ENCODE measurements around the gene RBM3.

RBM3 gene

DNA sequence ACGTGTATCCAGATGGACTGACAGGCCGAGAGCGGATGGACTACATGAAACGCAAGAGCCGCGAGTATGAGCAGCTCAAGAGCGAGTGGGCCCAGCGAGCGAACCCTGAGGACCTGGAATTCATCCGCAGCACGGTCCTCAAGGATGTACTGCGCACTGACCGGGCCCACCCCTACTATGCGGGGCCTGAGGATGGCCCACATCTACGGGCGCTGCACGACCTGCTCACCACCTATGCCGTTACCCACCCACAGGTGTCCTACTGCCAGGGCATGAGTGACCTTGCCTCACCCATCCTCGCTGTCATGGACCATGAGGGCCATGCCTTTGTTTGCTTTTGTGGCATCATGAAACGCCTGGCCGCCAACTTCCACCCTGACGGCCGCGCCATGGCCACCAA lies 14.6 kb upstream of the RBM3 start:
- TF ChIP-seq, protein P1, sequence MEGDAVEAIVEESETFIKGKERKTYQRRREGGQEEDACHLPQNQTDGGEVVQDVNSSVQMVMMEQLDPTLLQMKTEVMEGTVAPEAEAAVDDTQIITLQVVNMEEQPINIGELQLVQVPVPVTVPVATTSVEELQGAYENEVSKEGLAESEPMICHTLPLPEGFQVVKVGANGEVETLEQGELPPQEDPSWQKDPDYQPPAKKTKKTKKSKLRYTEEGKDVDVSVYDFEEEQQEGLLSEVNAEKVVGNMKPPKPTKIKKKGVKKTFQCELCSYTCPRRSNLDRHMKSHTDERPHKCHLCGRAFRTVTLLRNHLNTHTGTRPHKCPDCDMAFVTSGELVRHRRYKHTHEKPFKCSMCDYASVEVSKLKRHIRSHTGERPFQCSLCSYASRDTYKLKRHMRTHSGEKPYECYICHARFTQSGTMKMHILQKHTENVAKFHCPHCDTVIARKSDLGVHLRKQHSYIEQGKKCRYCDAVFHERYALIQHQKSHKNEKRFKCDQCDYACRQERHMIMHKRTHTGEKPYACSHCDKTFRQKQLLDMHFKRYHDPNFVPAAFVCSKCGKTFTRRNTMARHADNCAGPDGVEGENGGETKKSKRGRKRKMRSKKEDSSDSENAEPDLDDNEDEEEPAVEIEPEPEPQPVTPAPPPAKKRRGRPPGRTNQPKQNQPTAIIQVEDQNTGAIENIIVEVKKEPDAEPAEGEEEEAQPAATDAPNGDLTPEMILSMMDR (IDR thresholded peaks at IDR 0.05; ENCODE audit: low read depth, low read length, missing control alignments): no peak

DNA sequence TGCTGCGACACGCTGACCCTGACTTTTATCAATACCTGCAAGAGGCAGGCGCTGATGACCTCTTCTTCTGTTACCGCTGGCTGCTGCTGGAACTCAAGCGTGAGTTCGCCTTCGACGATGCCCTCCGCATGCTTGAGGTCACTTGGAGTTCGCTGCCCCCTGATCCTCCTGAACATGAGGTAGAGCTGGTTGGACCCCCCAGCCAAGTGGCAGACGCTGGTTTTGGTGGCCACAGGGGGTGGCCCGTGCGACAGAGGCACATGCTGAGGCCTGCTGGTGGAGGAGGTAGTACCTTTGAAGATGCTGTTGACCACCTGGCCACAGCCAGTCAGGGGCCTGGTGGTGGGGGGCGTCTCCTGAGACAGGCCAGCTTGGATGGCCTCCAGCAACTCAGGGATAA lies 14.2 kb upstream of the RBM3 start:
- no peak overlapping the region for H3K4me3 ChIP-seq (ENCODE audit: low read depth, low read length)
- no peak for DNase-seq (ENCODE audit: low read depth)
- TF ChIP-seq, protein P1 (IDR thresholded peaks at IDR 0.05; ENCODE audit: low read depth, low read length, missing control alignments): no peak

More for the DNA sequence above, 14.6 kb upstream of the RBM3 start:
- no peak overlapping the region for H3K4me3 ChIP-seq (ENCODE audit: low read depth, low read length)
- DNase-seq (ENCODE audit: low read depth): no peak

DNA sequence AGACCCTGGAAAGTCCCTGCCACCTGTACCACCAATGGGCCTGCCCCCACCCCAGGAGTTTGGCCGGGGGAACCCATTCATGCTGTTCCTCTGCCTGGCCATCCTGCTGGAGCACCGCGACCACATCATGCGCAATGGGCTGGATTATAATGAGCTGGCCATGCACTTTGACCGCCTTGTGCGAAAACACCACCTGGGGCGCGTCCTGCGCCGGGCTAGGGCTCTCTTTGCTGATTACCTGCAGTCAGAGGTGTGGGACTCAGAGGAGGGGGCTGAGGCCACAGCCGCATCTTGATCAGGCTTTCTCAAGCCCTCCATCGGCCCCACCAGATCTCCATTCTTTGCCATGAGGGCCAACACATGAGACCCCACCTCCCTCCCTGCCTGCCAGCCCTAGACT lies 13.6 kb upstream of the RBM3 start:
- no peak for DNase-seq (ENCODE audit: low read depth)

DNA sequence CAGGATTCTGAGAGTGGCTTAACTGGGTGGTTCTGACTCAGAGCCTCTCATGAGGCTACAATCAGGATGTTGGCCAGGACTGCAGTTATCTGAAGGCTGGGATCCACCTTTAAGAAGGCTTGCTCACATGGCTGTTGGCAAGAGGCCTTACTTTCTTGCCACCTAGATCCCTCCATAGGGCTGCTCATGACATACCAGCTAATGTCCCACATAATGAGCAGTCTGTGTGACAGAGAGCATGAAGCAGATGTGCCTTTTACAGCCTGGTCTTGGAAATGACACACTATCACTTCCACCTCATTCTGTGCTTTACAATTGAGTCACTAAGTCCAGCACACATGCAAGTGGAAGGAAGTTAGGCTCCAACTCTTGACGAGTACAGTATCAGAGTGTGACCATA lies 4.3 kb upstream of the RBM3 start:
- peak; percentile 55 for DNase-seq (ENCODE audit: low read depth)
- TF ChIP-seq, protein P1 (IDR thresholded peaks at IDR 0.05; ENCODE audit: low read depth, low read length, missing control alignments): no peak
- no peak overlapping the region for H3K4me3 ChIP-seq (ENCODE audit: low read depth, low read length)

More for the DNA sequence above, 13.6 kb upstream of the RBM3 start:
- TF ChIP-seq, protein P1 (IDR thresholded peaks at IDR 0.05; ENCODE audit: low read depth, low read length, missing control alignments): no peak
- H3K4me3 ChIP-seq (ENCODE audit: low read depth, low read length): no peak overlapping the region

DNA sequence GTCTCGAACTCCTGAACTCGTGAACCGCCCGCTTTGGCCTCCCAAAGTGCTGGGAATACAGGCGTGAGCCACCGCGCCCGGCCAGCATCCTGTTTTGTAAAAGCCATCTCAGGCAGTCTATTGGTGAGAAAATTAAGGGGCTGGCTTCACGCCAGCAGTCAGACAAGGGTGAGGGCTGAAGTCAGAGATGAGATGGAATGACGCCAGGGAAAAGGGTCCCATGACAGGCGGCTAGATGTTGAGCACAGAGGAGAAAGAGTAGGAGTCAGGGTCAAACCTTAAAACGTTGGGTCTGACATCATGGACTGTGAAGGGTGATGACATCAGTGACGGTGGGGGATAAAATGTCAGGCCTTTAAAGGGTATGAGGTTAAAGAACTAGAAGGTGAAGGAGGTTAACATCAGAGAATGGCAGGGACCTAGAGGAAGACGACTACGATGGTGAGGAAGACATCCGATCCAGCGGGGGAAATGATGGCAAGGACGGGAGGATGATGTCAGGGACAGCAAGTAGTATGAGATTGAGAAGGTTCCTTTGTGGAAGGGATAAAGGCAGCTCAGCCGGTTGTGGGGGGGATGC lies 504 bp upstream of the RBM3 start:
- TF ChIP-seq, protein P1 (IDR thresholded peaks at IDR 0.05; ENCODE audit: low read depth, low read length, missing control alignments): no peak
- DNase-seq (ENCODE audit: low read depth): no peak

DNA sequence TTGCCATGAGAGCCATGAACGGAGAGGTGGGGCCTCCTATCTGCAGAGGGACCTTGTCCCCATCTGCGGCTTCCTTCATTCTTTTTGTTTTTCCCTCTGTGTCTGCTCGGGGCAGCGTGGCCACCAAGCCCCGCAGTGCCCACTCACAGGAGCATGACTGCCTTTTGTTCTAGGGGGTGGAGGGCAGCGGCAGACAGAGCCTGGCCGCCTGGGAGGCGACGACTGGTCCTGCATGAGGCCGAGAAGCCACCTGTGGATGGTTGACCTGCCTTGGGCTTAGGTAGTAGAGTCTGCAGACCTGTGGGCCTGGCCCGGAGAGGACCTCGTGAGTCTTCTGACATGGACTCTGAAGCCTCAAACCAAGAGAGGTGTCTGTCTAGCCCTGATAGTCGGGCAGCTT lies 1.4 kb downstream of the RBM3 start:
- DNase-seq (ENCODE audit: low read depth): no peak
- H3K4me3 ChIP-seq (ENCODE audit: low read depth, low read length): peak overlapping the region; percentile 90
- TF ChIP-seq, protein P1 (IDR thresholded peaks at IDR 0.05; ENCODE audit: low read depth, low read length, missing control alignments): no peak

More for the DNA sequence above, 504 bp upstream of the RBM3 start:
- H3K4me3 ChIP-seq (ENCODE audit: low read depth, low read length): peak overlapping the region; percentile 90

DNA sequence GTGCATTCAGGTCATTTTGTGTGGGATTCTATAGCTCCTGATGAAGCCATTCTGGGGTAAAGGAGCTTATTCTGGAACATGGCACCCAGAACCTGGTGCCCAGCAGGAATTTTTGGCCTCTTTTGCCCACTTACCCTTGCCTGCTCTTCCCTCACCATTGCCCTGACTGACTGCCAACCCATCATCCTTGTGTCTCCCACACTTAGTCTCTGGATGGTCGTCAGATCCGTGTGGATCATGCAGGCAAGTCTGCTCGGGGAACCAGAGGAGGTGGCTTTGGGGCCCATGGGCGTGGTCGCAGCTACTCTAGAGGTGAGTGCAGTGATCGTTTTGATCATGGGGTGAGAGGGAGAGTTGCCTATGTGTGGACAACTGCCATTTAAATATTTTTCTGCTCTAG lies 1.8 kb downstream of the RBM3 start:
- DNase-seq (ENCODE audit: low read depth): no peak
- H3K4me3 ChIP-seq (ENCODE audit: low read depth, low read length): peak overlapping the region; percentile 90
- TF ChIP-seq, protein P1 (IDR thresholded peaks at IDR 0.05; ENCODE audit: low read depth, low read length, missing control alignments): no peak

Data from GM12864 (cell line).